HG03064 (cell line): ENCODE results near the gene PCGF3.
"Not testable (repeated sequence)": the region's sequence is repeated elsewhere in the genome, so short reads cannot be mapped to it uniquely, and the experiment has no call there.

Source experiments
- ATAC-seq: cut with Tn5 transposase; IDR thresholded peaks from one replicate; pipeline ENCODE4 v1.9.1; 2021; ENCODE audit warnings: low read depth; ENCODE audit not compliant: unreplicated experiment

Gene PCGF3

DNA sequence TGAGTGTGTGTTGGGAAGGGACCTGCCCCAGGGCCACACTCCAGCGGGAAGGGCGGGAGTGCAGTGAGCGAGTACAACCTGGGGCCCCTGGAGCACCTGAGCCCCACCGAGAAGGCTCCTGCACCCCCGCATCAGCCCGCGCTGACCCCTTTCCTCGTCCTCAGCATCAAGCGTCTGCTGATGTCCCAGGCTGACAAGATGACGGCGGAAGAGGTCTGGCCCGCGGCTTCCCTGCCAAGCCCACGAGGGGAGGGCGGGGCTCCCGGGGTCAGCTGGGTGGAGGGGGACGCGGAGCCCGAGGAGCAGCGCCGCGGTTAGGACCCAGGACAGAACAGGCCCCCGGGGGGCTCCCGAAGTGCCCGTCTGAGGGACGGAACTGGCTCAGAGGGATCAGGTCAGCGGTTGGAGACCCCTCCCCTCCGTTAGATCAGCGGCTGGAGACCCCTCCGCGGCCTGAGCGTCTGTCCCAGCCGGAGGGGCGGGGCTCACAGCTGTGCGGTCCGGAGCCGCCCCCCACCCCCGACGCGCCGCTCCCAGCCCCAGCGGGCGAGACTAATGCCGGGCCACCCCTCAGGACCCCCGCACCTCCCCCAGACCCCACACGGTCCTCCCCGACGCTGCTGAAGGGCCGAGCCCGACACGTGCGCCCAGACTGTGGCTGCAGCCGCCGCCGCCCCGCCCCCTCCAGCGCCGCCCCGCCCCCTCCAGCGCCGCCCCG, 24.5 kb upstream of the PCGF3 start:
- ATAC-seq = no peak

DNA sequence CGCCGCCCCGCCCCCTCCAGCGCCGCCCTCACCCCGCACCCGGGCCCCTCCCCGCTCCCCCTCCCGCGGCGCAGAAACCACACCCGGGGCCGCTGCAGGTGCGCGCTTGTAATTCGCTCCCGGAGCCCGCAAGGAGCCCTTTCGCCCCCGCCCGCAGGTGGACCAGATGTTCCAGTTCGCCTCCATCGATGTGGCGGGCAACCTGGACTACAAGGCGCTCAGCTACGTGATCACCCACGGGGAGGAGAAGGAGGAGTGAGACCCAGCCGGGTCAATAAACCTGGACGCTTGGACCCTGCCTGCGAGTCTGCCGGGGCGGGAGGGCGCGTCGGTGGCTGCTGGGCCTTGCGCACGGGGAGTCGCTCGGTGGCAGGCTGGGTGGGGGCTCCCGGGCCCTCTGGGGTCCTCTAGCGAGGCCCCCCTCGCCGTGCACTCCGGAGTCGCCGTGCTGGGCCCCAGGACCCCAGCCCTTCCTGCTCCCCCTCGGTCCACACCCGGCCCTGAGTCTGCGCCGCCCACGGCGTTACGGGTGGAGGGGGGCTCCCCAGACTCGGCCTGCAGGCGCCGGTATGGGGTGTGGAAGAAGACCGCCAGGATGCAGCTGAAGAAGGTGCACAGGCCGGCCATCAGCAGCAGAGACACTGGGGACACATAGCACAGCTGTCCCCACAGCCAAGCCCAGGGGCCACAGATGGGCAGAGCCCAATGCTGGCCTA, 23.7 kb upstream of the PCGF3 start:
- ATAC-seq = no peak

DNA sequence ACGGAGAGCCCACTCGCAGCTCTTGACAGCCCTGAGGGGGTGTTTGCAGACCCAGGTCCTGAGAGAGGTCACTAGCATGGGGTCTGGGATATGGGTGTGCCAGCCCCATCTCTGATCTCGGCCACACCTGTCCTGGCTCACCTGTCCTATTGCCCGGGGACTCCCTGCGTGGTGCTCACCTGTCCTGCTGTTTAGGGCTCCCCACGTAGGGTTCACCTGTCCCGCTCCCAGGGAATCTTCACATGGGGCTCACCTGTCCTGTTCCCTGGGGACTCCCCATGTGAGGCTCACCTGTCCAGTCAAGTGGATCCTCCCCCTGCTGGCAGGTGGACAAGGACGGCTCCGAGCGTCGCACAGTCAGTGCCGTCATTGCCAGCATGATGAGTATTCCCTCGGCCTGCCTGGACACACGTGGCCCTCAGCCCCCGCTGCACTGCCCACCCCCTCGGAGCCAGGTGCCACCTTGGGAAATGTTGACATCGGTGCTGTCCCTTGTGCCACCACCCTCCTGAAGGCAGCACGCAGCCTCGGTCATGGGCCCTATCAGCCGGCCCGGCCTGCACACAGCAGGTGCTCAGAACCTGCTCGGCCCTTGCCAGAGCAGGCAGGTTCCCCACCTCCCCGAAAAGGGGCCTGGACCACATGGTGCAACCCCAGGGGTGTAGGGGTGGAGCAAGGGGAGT, 23.0 kb upstream of the PCGF3 start:
- ATAC-seq = no peak

DNA sequence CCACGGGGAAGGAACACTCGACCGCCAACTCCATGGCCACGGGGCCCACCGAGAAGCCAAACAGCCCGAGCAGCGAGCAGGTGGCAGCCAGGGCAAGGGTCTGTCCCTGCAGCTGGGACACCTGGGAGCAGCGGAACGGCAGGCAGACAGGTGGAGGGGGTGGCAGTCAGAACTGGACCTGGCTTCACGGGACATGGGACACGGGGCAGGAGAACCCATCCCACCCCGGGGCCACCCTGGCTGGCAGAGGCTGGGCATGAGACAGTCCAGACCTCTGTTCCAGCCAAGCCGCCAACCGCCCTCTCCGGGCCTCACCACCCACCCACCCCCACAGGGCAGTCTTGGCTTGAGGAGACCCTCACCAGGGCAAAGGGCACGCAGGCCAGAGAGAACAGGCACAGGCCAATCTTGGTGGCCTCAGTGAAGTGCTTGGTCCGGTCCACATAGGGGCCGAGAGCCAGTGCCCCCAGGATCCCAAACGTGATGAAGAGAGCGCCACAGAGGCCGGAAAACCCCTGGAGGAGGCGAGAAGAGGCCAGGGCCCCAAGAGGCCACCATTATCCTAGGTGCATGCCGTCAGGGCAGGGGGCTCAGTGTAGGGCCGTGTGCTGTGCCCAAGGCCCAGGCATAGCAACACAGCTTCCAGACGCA, 22.3 kb upstream of the PCGF3 start:
- ATAC-seq = no peak

DNA sequence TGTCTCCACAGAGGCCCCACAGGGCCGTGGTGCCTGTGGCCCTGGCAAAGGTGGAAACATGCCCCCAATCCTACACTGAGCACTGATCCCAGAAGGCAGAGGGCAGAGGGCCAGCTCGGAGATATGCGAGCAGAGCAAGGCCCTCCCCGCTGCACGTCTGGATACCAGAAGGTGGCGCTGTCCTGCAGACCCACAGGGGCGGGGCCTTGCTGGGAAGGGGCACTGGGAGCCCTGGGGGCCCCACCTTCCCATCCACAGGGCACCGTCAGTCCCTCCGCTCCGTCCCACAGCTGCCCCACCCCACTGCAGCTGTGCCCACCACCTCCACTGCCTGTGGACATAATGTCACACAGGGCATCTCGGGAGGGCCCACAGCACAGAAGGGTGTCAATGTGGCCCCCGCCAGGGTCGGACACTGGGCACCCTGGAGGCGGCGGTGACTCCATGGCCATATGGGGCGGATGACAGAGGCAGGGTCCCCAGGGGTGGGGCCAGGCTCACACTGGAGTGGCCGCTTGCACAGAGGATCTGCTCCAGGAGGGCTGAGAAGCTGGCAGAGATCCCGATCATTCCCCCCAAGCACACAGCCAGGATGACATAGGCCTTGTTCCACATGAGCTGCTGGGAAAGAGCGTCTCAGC, 21.5 kb upstream of the PCGF3 start:
- ATAC-seq = no peak

DNA sequence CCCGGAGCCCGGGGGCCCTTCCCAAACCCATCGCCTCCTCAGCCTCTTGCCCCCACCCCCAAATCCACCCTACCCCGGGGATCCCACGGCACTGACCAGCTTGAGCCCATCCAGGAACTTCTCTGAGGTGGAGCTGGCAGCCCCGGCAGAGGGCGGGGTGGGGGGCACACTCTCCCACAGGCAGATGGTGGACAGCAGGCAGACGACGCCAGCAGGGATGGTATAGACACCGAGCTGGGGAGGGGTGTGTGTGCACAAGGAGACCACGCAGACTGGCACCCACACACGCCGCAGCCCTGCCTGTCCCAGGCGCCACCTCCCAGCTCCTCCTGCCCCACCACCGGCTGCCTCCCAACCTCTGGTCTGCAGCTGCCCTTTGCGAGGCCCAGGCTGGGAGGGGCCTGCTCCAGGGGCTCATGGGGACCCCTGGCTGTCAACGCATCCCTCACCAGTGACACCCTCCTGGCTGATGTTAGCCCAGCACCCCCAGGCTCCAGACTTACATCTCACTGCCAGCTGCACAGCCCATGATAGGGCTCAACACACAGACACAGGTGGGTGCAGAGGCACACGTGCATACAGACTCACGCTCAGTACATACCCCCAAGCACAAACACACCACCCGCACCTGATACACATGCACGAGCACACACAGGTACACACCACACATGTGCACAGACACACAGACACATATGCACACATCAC, 20.9 kb upstream of the PCGF3 start:
- no peak for ATAC-seq

DNA sequence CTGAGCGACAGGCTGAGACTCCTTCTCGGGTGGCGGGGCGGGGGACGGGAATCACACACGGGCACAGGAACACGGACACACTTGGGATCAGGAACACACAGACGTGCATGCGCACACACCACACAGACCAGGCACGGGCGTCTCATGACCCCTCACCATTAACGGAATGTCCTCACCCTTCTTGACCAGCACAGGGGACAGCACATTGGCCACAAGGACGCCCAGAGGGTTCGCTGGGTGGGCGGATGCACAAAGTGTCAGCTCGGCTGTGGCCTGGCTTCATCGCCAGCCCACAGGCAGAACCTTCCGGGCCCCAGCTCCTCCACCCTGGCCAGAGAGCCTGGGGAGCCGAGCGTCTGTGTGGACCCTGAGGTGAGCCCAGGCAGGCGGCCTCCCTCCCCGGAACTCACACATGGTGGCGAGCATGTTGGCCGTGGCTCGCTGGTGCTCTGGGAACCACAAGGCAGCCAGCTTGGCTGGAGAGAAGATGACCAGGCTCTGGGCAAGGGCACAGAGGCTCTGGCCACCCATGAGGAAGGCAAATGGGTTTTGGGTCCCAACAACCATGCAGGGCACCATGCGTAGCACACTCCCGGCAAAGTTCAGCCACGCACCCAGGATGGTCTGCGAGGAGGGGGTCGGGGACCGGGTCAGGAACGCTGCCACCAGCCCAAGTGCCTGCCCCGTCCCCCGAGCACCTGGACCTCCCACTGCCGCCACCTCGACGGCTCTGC, 19.8 kb upstream of the PCGF3 start:
- no peak for ATAC-seq

DNA sequence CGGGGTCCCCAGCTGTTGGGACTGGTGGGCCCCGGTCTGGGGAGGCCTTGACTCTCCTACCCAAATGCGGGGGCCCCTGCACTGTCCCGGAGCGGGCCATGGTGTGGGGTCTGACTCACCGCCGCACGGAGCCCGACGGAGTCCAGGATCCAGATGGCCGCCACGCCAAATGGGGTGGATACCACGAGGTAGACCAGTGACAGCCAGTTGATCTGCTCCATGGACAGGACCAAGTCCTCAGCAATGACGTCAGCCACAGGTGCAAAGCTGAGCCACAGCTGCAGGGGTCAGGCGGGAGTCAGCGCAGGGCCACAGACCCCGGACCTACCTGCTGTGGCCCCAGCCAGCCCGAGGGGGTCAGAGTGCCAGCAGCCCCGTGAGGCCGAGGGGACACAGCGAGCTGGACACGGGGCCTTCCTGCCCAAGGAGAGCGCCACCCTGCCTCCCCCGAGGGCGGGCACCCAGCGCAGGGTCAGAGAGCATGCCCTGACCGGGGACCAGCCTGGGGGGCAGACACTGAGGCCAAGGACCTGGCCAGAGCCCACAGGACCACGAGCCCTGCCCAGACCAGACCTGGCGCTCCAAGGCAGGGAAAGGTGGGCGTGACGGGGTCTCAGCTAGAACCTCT, 19.1 kb upstream of the PCGF3 start:
- no peak for ATAC-seq

DNA sequence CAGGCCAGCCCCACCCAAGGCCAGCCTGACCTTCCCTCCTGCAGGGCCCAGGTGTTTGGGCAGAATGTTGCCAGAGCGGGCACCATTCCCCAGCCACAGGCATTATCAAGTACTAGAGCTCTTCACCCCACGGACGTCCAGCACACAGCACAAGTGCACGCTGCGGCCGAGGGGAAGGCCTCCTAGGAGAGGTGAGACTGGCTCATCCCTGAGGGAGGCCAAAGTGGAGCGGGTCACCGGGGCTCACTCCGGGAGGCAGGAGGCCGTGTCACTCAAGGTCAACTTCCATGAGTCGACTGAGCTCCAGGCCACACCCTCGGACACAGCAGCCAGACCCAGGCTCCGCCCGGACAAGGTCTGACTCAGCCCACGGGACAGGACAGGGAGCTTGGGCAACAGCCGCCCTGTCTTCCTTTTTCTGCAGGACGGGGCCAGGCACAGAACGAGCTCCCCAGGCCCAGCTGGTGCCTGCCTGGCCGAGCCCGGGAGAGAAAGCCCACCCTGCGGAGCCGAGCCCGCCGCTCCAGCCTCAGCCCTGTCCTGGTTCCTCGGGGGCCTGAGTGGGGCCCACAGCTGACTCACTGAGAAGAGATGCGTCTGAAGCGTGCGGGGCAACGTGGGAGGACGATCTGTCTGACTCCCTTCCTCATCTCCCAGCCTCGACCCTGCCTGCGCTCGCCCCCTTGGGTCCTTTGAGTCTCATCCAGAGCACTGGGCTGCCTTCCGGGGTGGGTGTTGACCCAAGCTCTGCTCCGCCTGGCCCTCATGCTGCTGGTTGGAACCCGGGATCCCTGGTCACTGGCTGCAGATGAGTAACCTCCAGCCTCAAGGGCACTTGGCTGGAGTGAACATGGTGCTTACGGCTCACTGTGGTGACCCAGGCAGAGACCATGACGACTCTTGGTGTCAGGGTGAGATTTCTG, 18.3 kb upstream of the PCGF3 start:
- no peak for ATAC-seq

DNA sequence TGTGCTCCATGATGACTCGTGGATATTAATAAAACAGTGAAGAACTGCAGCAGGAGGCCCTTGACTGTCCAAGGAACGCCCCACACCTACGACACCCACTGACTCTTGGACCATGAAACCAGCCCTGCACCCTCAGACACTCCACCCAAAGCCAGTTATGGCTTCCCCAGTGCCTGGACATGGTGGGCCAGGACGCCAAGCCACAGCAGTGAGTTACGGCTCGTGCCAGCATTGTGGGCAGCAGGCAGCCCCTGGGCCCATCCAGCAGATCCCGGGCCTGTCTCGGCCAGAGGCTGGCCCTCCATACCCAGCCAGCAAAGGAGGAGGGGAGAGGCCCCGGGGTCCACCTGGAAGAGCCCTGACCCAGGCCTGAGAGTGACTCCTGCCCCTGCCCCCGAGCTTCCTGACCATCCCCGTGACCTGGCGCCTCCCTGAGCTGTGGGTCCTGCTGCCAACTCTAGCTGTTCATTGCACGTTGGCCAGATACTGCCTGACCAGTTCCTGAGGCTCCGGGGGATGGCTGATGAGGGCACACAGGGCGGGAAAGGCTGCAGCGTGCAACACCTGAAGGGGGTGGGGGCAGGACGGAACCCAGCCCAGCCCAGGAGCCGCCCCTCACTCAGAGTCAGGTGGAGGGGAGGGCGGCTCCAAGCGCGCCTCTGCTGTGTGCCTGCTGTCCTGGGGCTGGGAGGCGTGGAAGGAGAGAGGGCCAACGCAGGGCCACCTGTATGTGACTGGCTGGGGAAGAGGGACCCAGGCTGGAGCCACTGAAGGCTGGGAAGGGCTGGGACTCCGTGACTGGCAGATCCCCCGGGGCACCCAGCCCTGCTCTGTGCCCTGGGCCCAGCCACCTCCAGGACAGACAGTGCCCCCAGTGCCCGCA, 17.4 kb upstream of the PCGF3 start:
- no peak for ATAC-seq

DNA sequence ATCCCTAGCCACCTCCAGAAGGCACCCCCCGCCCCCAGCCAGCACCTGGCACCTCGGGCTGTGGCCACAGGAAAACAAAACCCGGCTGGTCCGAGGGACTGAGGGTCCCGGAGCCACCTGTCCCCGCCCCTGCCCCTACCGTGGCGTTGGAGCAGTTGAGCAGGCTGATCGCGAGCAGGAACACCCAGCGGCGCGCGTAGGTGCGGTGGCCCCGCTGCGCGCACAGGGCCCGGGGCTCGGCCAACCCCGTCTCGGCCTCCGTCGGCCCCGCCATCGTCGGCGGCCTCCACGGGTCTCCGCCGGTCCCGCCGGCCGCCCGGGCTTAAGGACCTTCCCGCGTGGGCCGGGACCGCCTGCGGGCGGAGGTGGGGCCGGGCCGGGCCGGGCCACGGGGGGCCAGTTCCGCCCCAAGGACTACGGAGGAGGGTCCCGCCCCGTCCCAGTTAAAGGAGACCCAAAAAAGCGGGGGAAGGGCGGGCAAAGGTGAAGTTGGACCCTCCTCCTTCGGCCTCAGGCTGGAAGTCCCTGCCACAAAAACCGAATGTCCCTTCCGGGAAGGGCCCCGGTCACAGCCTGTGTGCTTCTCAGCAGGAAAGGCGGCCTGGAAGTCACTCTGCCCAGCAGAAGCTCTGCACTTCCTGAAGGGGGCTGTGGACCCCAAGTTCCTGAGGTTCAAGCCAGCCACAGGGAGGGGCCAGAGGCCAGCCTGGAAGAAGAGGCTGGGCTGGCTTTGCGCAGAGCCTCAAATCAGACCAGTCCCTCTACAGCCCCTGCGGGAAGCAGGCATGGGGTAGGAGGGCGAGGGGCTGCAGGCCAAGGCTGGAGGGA, 16.6 kb upstream of the PCGF3 start, which contains the start of gene SLC49A3:
Gene SLC49A3 (minus strand): TSS at position 298 of the 828 bp plus-strand sequence. CDS start 24 bp downstream, at position 274.
- no peak for ATAC-seq

DNA sequence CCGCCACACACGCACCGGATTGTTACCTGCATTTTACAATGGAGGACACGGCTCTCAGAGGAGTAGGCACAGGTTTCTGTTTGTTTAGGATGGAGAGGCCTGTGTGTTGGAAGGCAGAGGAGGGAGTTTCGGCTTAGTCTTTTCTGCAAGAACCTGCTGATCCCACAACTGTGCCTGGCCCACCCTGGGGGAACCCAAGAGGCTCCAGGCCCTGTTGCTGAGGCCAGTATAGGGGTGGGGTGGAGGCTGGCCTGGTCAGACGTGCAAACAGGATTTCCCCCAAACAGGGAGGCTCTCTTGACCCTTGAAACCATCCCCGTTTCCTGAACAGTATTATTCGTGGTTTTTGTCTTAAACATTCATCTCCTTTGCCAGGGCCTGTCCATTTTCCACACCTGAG, 15.9 kb upstream of the PCGF3 start:
- ATAC-seq = no peak

DNA sequence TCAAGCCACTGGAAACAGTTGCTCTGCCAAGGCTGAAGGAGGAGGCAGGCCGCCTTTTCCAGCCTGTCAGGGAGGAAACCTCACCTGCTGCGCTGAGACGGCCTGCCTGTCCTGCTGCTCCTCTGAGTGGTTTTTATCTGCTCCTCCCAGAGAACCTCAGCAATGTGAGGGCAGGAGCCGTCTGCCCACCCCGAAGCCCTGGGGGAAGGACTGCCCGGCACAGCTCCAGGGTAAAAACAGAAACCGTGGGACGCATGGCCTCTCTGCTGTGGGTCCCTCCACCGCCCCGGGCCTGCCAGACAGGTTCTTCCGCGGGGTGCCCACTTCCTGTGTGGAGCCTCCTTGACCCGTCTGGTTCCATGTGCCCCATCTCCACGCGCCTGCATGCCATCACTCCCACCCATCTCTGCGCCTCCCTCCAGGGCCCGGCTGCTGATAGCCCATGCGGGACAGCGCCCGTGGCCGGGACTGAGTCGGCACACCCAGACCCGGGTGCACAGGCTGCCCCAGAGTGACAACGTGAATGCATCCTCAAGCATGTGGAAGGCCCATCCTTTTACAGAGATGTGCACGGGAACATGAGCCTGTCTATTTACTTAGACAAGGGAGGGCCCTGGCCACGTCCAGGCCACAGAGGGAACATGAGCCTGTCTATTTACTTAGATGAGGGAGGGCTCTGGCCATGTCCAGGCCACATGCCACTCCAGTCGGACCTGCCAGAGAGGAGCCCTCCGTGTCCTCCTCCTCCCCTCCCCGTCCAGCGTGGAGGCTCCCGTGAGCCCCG, 12.7 kb upstream of the PCGF3 start:
- ATAC-seq = no peak

DNA sequence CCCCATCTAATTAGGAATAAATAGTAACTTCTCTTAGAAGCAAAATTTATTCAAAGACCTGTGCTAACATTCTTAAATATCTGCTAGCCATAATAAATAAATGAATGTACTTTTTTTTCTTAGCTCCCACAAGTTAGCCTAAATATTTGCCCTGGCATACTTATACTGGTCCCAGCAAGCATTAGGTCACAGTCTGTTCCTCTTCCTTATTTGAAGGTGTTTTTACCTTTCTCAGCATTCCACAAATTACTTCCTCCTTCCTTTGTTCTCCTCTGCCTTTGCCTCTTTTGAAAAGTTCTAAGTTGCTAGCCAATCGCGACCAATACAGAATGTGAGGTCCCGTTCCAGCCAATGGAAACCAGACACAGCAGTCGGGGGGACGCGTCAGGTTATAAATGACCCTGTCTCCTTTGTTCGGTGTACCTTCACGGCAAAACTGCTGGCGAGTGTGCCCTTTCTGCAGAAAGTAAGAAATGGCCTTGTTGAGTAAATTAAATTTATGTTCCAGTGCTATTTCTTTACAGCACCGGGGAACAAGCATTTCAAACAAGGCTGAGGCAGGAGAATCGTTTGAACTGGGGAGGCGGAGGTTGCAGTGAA, 11.2 kb upstream of the PCGF3 start:
- ATAC-seq = not testable (repeated sequence)
